Measurements from ENCODE around the gene ALDH4A1.

GRCh38 chr1:18876210-18876609, 26.1 kb downstream of the ALDH4A1 start:
- TF ChIP-seq GATA3 (IDR thresholded peaks at IDR 0.05; ENCODE audit: low read depth, low read length) (no peak), GATA2 (IDR thresholded peaks at IDR 0.05; ENCODE audit: low read depth, low read length) (no peak)
